ENCODE measurements around the gene MGAT3. TPM values are rescaled to one million over a fixed set of nuclear protein-coding genes. Genes with fewer than 3 reads are reported as not detected.
A peak's percentile ranks its signal among the peaks of the same experiment; 100 is the strongest.

Gene MGAT3
- total and polyA plus RNA-seq, 2 of the 13 experiments (the other 11 are each of a cell fraction or from before 2014, with no cell fraction given), result 0.11 to 0.15 TPM

- TF ChIP-seq HMGXB3 (CRISPR knock-in tag; IDR thresholded peaks at IDR 0.05; ENCODE audit: borderline replicate concordance) (peak; percentile 61; the same call in 1 of the 2 replicates), MED1 (CRISPR knock-in tag; IDR thresholded peaks at IDR 0.05) (peak; percentile 79), RFXAP (CRISPR knock-in tag; IDR thresholded peaks at IDR 0.05; ENCODE audit: borderline replicate concordance) (peak; percentile 87; the same call in 1 of the 2 replicates), RXRB (CRISPR knock-in tag; IDR thresholded peaks at IDR 0.05; ENCODE audit: borderline replicate concordance) (peak; percentile 76), ERF (CRISPR knock-in tag; IDR thresholded peaks at IDR 0.05) (peak; percentile 93), TFDP1 (CRISPR knock-in tag; IDR thresholded peaks at IDR 0.05; ENCODE audit: borderline replicate concordance) (peak; percentile 54; the same call in 1 of the 2 replicates), CBX2 (IDR thresholded peaks at IDR 0.05; ENCODE audit: low read depth, low read length) (no peak), CBX2 (CRISPR knock-in tag; IDR thresholded peaks at IDR 0.05; ENCODE audit: low read depth) (no peak), GZF1 (CRISPR knock-in tag; IDR thresholded peaks at IDR 0.05) (no peak), MLX (CRISPR knock-in tag; IDR thresholded peaks at IDR 0.05) (0 out of 2 replicates have a peak, but pooled peaks have one; percentile 16), FOXK2 (IDR thresholded peaks at IDR 0.05) (no peak), ZNF879 (CRISPR knock-in tag; IDR thresholded peaks at IDR 0.05) (no peak), CREM (IDR thresholded peaks at IDR 0.05) (no peak), CREM (CRISPR knock-in tag; IDR thresholded peaks at IDR 0.05) (no peak), REL (CRISPR knock-in tag; conservative IDR thresholded peaks at IDR 0.05) (no peak), ZNF724P (CRISPR knock-in tag; IDR thresholded peaks at IDR 0.05; ENCODE audit: borderline replicate concordance) (peak; percentile 58; the same call in 1 of the 2 replicates), STAT6 (CRISPR knock-in tag; IDR thresholded peaks at IDR 0.05; ENCODE audit: borderline replicate concordance) (peak; percentile 57; the same call in 1 of the 2 replicates), KDM6A (CRISPR knock-in tag; IDR thresholded peaks at IDR 0.05; ENCODE audit: low read depth) (no peak), CBFB (CRISPR knock-in tag; IDR thresholded peaks at IDR 0.05) (peak; percentile 96), POLR2G (IDR thresholded peaks at IDR 0.05; ENCODE audit: low read depth, low read length) (peak; percentile 70), ZNF720 (CRISPR knock-in tag; IDR thresholded peaks at IDR 0.05) (0 out of 2 replicates have a peak, but pooled peaks have one; percentile 50)
Measured at GRCh38 chr22:39528681-39529486, 72.1 kb downstream of the MGAT3 start (continued).
